GM18508 (cell line): ENCODE data around the gene KIAA0930.
"Not testable (repeated sequence)": the region's sequence is repeated elsewhere in the genome, so short reads cannot be mapped to it uniquely, and the experiment has no call there.

Experiments used
- ATAC-seq: cut with Tn5 transposase; IDR thresholded peaks from one replicate; pipeline ENCODE4 v1.9.1; 2021; ENCODE audit warnings: moderate number of reproducible peaks; ENCODE audit not compliant: insufficient read depth, unreplicated experiment

KIAA0930 gene

GRCh38 chr22:45263463-45264269 is 23.0 kb upstream of the KIAA0930 start:
- ATAC-seq: peak; percentile 54

GRCh38 chr22:45262931-45263462 is 22.3 kb upstream of the KIAA0930 start:
- no peak for ATAC-seq

GRCh38 chr22:45262195-45262930 is 21.7 kb upstream of the KIAA0930 start:
- ATAC-seq: no peak

- ATAC-seq: no peak
Observed at GRCh38 chr22:45261407-45262088, 20.9 kb upstream of the KIAA0930 start.

- ATAC-seq: not testable (repeated sequence)
Observed at GRCh38 chr22:45260395-45260759, 19.7 kb upstream of the KIAA0930 start.

GRCh38 chr22:45259754-45260394 is 19.2 kb upstream of the KIAA0930 start:
- ATAC-seq: no peak

GRCh38 chr22:45257941-45258340 is 17.2 kb upstream of the KIAA0930 start:
- ATAC-seq: not testable (repeated sequence)

GRCh38 chr22:45254789-45255278 is 14.1 kb upstream of the KIAA0930 start:
- no peak for ATAC-seq

GRCh38 chr22:45254388-45254787 is 13.7 kb upstream of the KIAA0930 start:
- ATAC-seq: no peak

- no peak for ATAC-seq
Observed at GRCh38 chr22:45253039-45253641, 12.4 kb upstream of the KIAA0930 start.

- ATAC-seq: no peak
Observed at GRCh38 chr22:45251825-45252224, 11.1 kb upstream of the KIAA0930 start.

GRCh38 chr22:45248832-45249561 is 8.3 kb upstream of the KIAA0930 start:
- no peak for ATAC-seq

GRCh38 chr22:45246060-45246985 is 5.6 kb upstream of the KIAA0930 start:
- no peak for ATAC-seq

GRCh38 chr22:45244916-45245315 is 4.2 kb upstream of the KIAA0930 start:
- no peak for ATAC-seq

- ATAC-seq: no peak
Observed at GRCh38 chr22:45242778-45243191, 2.1 kb upstream of the KIAA0930 start.

GRCh38 chr22:45240104-45240809 is 437 bp downstream of the KIAA0930 start:
- no peak for ATAC-seq

- ATAC-seq: no peak
Observed at GRCh38 chr22:45239681-45240051, 1.0 kb downstream of the KIAA0930 start.
